Upper lobe of left lung (tissue), 6 donors: ENCODE results near the gene SIK3. TPM values are rescaled to one million over a fixed set of nuclear protein-coding genes. Genes with fewer than 3 reads are reported as not detected.

Source experiments
- ATAC-seq, 2 donors: fragments of 200-7000 bp; cut with Tn5 transposase; one replicate each; pipeline ENCODE4 v1.9.1; 2022; ENCODE audit warnings: mild to moderate bottlenecking in 2 of 2, moderate library complexity in 2 of 2; ENCODE audit not compliant: low FRiP score in 2 of 2
- DNase-seq, 2 donors: peaks; one replicate each; pipeline ENCODE4 v3.0.0-alpha.2; 2019 to 2020
- H3K27ac ChIP-seq, 4 donors: fragments of 200-600 bp; sonication (generic); one replicate each; pipeline ENCODE4 v1.5.1; 2016 to 2019
- H3K27me3 ChIP-seq, 4 donors: fragments of 200-600 bp; sonication (generic); one replicate each; pipeline ENCODE4 v1.5.1; 2017 to 2019
- H3K36me3 ChIP-seq, 4 donors: fragments of 200-600 bp; sonication (generic); one replicate each; pipeline ENCODE4 v1.5.1; 2016 to 2019
- H3K4me1 ChIP-seq, 4 donors: fragments of 200-600 bp; sonication (generic); one replicate each; pipeline ENCODE4 v1.5.1; 2018 to 2019
- H3K4me3 ChIP-seq, 4 donors: fragments of 200-600 bp; sonication (generic); one replicate each; pipeline ENCODE4 v1.5.1; 2017 to 2019; ENCODE audit warnings: mild to moderate bottlenecking in 2 of 4, moderate library complexity in 1 of 4
- H3K9me3 ChIP-seq, 4 donors: fragments of 200-600 bp; sonication (generic); one replicate each; pipeline ENCODE4 v1.5.1; 2018 to 2019
- EP300 ChIP-seq, 4 donors: sonication (generic); formaldehyde crosslinking; IDR thresholded peaks; one replicate each; pipeline ENCODE4 v1.5.1; 2017; ENCODE audit warnings: antibody characterized with exemption in 4 of 4, control low read depth in 2 of 4
- POLR2A ChIP-seq, 4 donors: fragments of 450-650 bp; IDR thresholded peaks; one replicate each; pipeline ENCODE4 v1.5.1; 2016 to 2017; ENCODE audit warnings: antibody characterized with exemption in 4 of 4, mild to moderate bottlenecking in 2 of 4
- POLR2AphosphoS5 ChIP-seq, 2 donors: sonication (generic); formaldehyde crosslinking; IDR thresholded peaks; one replicate each; pipeline ENCODE4 v1.5.1; 2017; ENCODE audit warnings: antibody characterized with exemption in 2 of 2
- WGBS, 2 donors: methylation state at CpG; one replicate each; pipeline ENCODE4 v1.1.5; 2017 to 2018; 5-methylcytosine and 5-hydroxymethylcytosine counted together
- total RNA-seq, 6 donors: library from RNA; depleted of rRNA in 4 of 6; stranded (reverse); fragments of >200 nt in 4 of 6; gene quantifications; one replicate each; pipeline versions ENCODE4 v1.1.0 to v1.2.1, GENCODE V29; 2016 to 2021
- TF ChIP-seq, protein P1 (sequence below), 6 experiments: fragments of 450-650 bp in 4 of 6; fragments of 200-600 bp in 2 of 6; sonication (generic) in 2 of 6; IDR thresholded peaks; one replicate each; pipeline ENCODE4 v1.5.1; 2016 to 2019; ENCODE audit warnings: antibody characterized with exemption in 6 of 6
- donor health status: DM: no; HTN: no; CAD: no; lungs with moderate emphysema.
- donor health status: DM: no; HTN: yes; CAD: no; lungs with severe emphysema.

SIK3 gene
- total RNA-seq, 6 donors from 2014 or later, result 26.9 to 115 (median 43.7) TPM

DNA sequence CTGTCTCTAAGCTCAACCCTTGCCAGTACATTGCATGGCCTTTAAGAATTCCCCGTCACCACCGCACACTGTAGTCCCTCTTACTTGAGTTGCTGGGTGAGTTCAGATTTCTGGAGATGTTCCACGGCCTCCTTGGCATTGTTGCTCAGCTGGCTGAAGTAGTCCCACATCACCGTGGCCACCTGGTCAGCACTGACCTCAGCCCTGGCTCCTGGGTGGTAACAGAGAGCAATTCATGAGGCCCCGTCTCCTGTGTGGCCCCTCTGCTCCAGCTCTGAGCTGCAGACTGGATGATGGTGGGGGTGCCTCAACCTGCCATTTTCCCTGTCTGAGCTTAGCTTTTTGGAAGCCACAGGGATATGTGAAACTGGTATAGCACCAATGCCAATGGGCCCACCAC lies 275.7 kb downstream of the SIK3 start:
- ATAC-seq, result no peak
- Histone ChIP-seq H3K9me3 (no peaks in the 10 kb centered on the region), H3K36me3 (no peaks in the 10 kb centered on the region), H3K4me3 (no peak overlapping the region), H3K27ac (no peak overlapping the region), H3K4me1 (no peaks in the 10 kb centered on the region), H3K27me3 (no peaks in the 10 kb centered on the region)
- TF ChIP-seq EP300 (IDR thresholded peaks at IDR 0.05) (no peak), POLR2AphosphoS5 (IDR thresholded peaks at IDR 0.05) (no peak), POLR2A (IDR thresholded peaks at IDR 0.05) (no peak)
- TF ChIP-seq, protein P1, sequence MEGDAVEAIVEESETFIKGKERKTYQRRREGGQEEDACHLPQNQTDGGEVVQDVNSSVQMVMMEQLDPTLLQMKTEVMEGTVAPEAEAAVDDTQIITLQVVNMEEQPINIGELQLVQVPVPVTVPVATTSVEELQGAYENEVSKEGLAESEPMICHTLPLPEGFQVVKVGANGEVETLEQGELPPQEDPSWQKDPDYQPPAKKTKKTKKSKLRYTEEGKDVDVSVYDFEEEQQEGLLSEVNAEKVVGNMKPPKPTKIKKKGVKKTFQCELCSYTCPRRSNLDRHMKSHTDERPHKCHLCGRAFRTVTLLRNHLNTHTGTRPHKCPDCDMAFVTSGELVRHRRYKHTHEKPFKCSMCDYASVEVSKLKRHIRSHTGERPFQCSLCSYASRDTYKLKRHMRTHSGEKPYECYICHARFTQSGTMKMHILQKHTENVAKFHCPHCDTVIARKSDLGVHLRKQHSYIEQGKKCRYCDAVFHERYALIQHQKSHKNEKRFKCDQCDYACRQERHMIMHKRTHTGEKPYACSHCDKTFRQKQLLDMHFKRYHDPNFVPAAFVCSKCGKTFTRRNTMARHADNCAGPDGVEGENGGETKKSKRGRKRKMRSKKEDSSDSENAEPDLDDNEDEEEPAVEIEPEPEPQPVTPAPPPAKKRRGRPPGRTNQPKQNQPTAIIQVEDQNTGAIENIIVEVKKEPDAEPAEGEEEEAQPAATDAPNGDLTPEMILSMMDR (IDR thresholded peaks at IDR 0.05), result no peak
- DNase-seq, result no peak
- 77 to 79% methylated on average over 5 of the region's 5 CpGs for WGBS, 2 donors

DNA sequence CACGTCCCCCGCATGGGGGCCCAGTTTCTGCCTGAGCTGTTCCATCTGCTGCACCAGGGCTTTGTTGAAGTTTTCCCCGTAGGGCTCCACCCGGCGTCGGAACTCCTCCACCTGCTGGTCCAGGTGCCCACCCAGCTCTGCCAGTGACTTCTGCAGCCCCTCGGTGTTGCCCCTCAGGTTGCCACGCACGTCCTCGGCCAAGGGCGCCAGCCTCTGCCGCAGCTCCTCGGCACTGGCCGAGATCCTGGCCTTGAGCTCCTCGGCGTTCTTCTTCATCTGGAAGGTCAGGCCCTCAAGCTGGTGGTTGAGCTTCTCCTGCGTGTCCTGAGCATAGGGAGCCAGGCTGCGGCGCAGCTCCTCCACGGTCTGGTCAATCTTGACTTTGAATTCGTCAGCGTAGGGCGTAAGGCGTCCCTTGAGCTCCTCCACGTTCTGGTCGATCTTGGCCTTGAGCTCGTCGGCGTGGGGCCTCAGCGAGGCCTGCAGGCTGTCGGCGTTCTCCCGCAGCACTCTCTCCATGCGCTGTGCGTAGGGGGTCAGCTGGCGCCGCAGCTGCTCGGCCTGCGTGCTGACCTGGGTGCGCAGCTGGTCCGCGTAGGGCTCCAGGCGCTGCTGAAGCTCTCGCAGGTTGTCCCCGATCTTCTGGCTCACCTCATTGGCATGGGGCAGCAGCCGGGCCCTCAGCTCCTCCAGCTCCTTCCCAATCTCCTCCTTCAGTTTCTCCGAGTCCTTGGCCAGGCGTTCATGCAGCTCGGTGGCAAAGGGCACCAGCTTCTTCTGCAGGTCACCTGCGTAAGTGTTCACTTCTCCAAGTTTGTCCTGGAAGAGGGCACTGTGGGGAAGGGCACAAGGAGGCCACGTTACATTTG lies 276.9 kb downstream of the SIK3 start:
- H3K27ac ChIP-seq, result no peak overlapping the region
- no peaks in the 10 kb centered on the region for H3K4me1 ChIP-seq
- H3K27me3 ChIP-seq, result no peaks in the 10 kb centered on the region
- ATAC-seq (no peak), DNase-seq (peak in 1 of 2 donors; percentile 79)
- H3K4me3 ChIP-seq, result no peak overlapping the region
- WGBS, 2 donors, result 95 to 97% methylated on average over 51 of the region's 51 CpGs
- H3K9me3 ChIP-seq, result no peaks in the 10 kb centered on the region
- no peaks in the 10 kb centered on the region for H3K36me3 ChIP-seq
- TF ChIP-seq POLR2A (IDR thresholded peaks at IDR 0.05), result no peak
- TF ChIP-seq POLR2AphosphoS5 (IDR thresholded peaks at IDR 0.05), result no peak
- TF ChIP-seq EP300 (IDR thresholded peaks at IDR 0.05), result no peak
- TF ChIP-seq, protein P1 (IDR thresholded peaks at IDR 0.05), result no peak

DNA sequence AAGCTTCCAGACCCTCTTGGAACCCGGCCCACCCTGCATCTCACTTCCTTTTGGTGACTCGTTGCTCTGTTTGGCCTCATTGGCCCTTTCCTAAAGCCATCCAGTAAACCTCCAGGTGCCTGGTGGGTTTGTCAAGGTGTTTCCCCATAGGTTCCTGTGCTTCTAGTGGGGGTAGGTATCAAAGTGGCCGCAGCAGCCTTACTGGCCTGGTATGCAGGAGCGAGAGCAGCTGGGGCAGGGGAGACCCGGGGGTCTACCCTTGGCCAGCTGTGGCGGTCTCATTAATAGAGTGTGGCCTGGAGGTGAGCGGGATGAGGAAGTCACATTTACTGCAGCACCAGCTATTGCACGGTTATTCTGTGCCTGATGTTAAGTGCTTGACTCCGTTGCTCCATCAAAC lies 279.2 kb downstream of the SIK3 start:
- Histone ChIP-seq H3K36me3 (no peaks in the 10 kb centered on the region), H3K4me3 (no peak overlapping the region), H3K27me3 (no peaks in the 10 kb centered on the region), H3K4me1 (no peaks in the 10 kb centered on the region), H3K27ac (no peak overlapping the region), H3K9me3 (no peaks in the 10 kb centered on the region)
- 90 to 92% methylated on average over 6 to 9 of the region's 9 CpGs for WGBS, 2 donors
- ATAC-seq, result no peak
- DNase-seq, result no peak
- TF ChIP-seq POLR2AphosphoS5 (IDR thresholded peaks at IDR 0.05) (no peak), POLR2A (IDR thresholded peaks at IDR 0.05) (no peak), EP300 (IDR thresholded peaks at IDR 0.05) (no peak)
- TF ChIP-seq, protein P1 (IDR thresholded peaks at IDR 0.05), result no peak

DNA sequence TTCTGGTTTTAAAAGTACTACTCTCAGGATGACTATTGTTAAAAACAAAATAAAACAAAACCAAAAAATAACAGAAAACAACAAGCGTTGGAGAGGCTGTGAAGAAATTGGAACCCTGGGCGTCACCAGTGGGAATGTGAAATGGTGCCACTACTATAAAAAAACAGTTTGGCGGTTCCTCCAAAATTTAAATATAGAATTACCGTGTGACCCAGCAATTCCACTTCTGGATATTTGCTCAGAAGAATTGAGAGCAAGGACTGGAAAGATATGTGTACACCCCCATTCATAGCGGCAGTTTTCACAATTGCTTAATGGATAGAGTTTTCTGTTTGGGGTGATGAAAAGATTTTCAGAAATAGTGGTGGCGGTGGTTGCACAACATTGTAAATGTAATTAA lies 283.7 kb downstream of the SIK3 start:
- Histone ChIP-seq H3K4me1 (no peaks in the 10 kb centered on the region), H3K36me3 (no peaks in the 10 kb centered on the region), H3K9me3 (no peaks in the 10 kb centered on the region), H3K27ac (no peak overlapping the region), H3K4me3 (no peak overlapping the region), H3K27me3 (no peaks in the 10 kb centered on the region)
- DNase-seq (no peak), ATAC-seq (no peak)
- WGBS, 2 donors, result 53 to 83% methylated on average over 6 of the region's 6 CpGs
- no peak for TF ChIP-seq POLR2AphosphoS5 (IDR thresholded peaks at IDR 0.05)
- TF ChIP-seq POLR2A (IDR thresholded peaks at IDR 0.05), result no peak
- TF ChIP-seq, protein P1 (IDR thresholded peaks at IDR 0.05), result no peak
- no peak for TF ChIP-seq EP300 (IDR thresholded peaks at IDR 0.05)
